HCT116 (cell line): ENCODE data around the gene ATP10B. TPM values are rescaled to one million over a fixed set of nuclear protein-coding genes. Genes with fewer than 3 reads are reported as not detected.

Experiments used
- ATAC-seq: fragments of 200-7000 bp; cut with Tn5 transposase; 2 replicates; pipeline ENCODE4 v1.9.1; 2020; ENCODE audit warnings: mild to moderate bottlenecking, moderate library complexity
- BruUV-seq: library from RNA; stranded (reverse); fragments of 400-500 nt; replicated peaks from 2 replicates; lab custom pipeline; 2021; lab: Mats Ljungman, UMichigan
- CTCF ChIA-PET: fragments of 300-600 bp; sonication (Branson Sonifier 250); formaldehyde crosslinking; loops from one replicate; lab custom pipeline; 2021; ENCODE audit warnings: antibody characterized with exemption; lab: Charles Lee
- POLR2A ChIA-PET: fragments of 300-600, 350-600 bp; sonication (Branson Sonifier 250); formaldehyde crosslinking; loops from one replicate; lab custom pipeline; 2021; ENCODE audit warnings: antibody characterized with exemption; lab: Charles Lee
- RAD21 ChIA-PET, 2 experiments: fragments of 300-600 bp; sonication (Branson Sonifier 250); formaldehyde crosslinking; loops; one replicate each; lab custom pipeline; 2023; ENCODE audit warnings: low total read pairs in 2 of 2; ENCODE audit not compliant: uncharacterized antibody in 2 of 2, unreplicated experiment in 2 of 2, low non-redundant PET in 1 of 2; lab: Charles Lee
- DNase-seq: peaks from one replicate; pipeline ENCODE4 v3.0.0-alpha.2; 2010; ENCODE audit warnings: low read depth, low spot score
- H2AFZ ChIP-seq: fragments of 200-600 bp; shearing (Covaris generic), sonication (generic); 2 replicates; pipeline ENCODE4 v1.6.1; 2017; ENCODE audit warnings: low read depth, mixed run types, mixed read lengths, antibody characterized with exemption, low read length; ENCODE audit not compliant: poor library complexity, severe bottlenecking
- H3K27ac ChIP-seq: 2 replicates; pipeline ENCODE4 v1.5.1; 2012; ENCODE audit warnings: low read depth, low read length
- H3K27me3 ChIP-seq: fragments of 200-600 bp; sonication (generic); 2 replicates; pipeline ENCODE4 v1.6.1; 2016; ENCODE audit warnings: mixed run types, low read length, mixed read lengths; ENCODE audit not compliant: insufficient read depth
- H3K36me3 ChIP-seq, 2 experiments: fragments of 200-500 bp in 1 of 2; fragments of 200-600 bp in 1 of 2; sonication (Bioruptor generic) in 1 of 2; sonication (generic) in 1 of 2; 2 replicates each; pipeline versions ENCODE4 v1.5.1 to v1.6.1; 2014 to 2016; ENCODE audit warnings: low read length in 2 of 2, inconsistent platforms in 1 of 2, mixed read lengths in 1 of 2, mixed run types in 1 of 2; ENCODE audit not compliant: insufficient read depth in 2 of 2, control insufficient read depth in 1 of 2
- H3K4me1 ChIP-seq, 2 experiments: fragments of 200-600 bp in 1 of 2; sonication (generic) in 1 of 2; 2 replicates each; pipeline versions ENCODE4 v1.5.1 to v1.6.1; 2012 to 2017; ENCODE audit warnings: low read length in 2 of 2, inconsistent platforms in 1 of 2, mild to moderate bottlenecking in 1 of 2, mixed read lengths in 1 of 2, mixed run types in 1 of 2, moderate library complexity in 1 of 2; ENCODE audit not compliant: insufficient read depth in 2 of 2, control insufficient read depth in 1 of 2
- H3K4me2 ChIP-seq: fragments of 200-600 bp; sonication (generic); 2 replicates; pipeline ENCODE4 v1.6.1; 2017; ENCODE audit warnings: mixed run types, low read length, mixed read lengths
- H3K4me3 ChIP-seq, 2 experiments: fragments of 200-600 bp in 1 of 2; sonication (generic) in 1 of 2; replicated peaks in 1 of 2; 2 replicates each; pipeline ENCODE4 v1.5.1; 2011 to 2016; ENCODE audit warnings: low read length in 2 of 2, control low read depth in 1 of 2, low read depth in 1 of 2, mild to moderate bottlenecking in 1 of 2, mixed read lengths in 1 of 2, mixed run types in 1 of 2
- H3K79me2 ChIP-seq: fragments of 200-600 bp; sonication (generic); 2 replicates; pipeline ENCODE4 v1.6.1; 2017; ENCODE audit warnings: mild to moderate bottlenecking, mixed run types, low read length, moderate library complexity, mixed read lengths; ENCODE audit not compliant: insufficient read depth
- H3K9ac ChIP-seq: fragments of 200-600 bp; sonication (generic); 2 replicates; pipeline ENCODE4 v1.6.1; 2016; ENCODE audit warnings: low read length, mixed read lengths
- H3K9me2 ChIP-seq: fragments of 200-600 bp; sonication (generic), shearing (Covaris generic); 2 replicates; pipeline ENCODE4 v1.6.1; 2017; ENCODE audit warnings: mixed run types, mild to moderate bottlenecking, moderate library complexity; ENCODE audit not compliant: insufficient read depth
- H3K9me3 ChIP-seq, 2 experiments: fragments of 200-500 bp in 1 of 2; fragments of 200-600 bp in 1 of 2; sonication (Bioruptor generic) in 1 of 2; sonication (generic) in 1 of 2; 2 replicates each; pipeline ENCODE4 v1.6.1; 2014 to 2017; ENCODE audit warnings: low read length in 2 of 2, mixed read lengths in 2 of 2, inconsistent platforms in 1 of 2, low read depth in 1 of 2, mild to moderate bottlenecking in 1 of 2, mixed run types in 1 of 2, moderate library complexity in 1 of 2; ENCODE audit not compliant: control insufficient read depth in 1 of 2, insufficient read depth in 1 of 2
- H4K20me1 ChIP-seq: fragments of 200-600 bp; sonication (generic), shearing (Covaris generic); 2 replicates; pipeline ENCODE4 v1.6.1; 2017; ENCODE audit warnings: mixed run types, mild to moderate bottlenecking, moderate library complexity; ENCODE audit not compliant: insufficient read depth
- CBX3 ChIP-seq: IDR thresholded peaks from 2 replicates; pipeline ENCODE4 v1.6.1; 2012; ENCODE audit warnings: low read depth
- FOSL1 ChIP-seq: IDR thresholded peaks from 2 replicates; pipeline ENCODE4 v1.6.1; 2012; ENCODE audit warnings: low read depth
- POLR2A ChIP-seq: IDR thresholded peaks from 2 replicates; pipeline ENCODE4 v1.7.0; 2011; ENCODE audit warnings: borderline replicate concordance; ENCODE audit not compliant: insufficient read depth, insufficient read length; ENCODE audit errors: extremely low read depth
- RAD21 ChIP-seq: IDR thresholded peaks from 2 replicates; pipeline ENCODE4 v1.6.1; 2012; ENCODE audit warnings: low read depth, mild to moderate bottlenecking
- SP1 ChIP-seq: IDR thresholded peaks from 2 replicates; pipeline ENCODE4 v1.6.1; 2012; ENCODE audit warnings: low read depth
- SRF ChIP-seq: IDR thresholded peaks from 2 replicates; pipeline ENCODE4 v1.6.1; 2012; ENCODE audit warnings: low read depth
- YY1 ChIP-seq: IDR thresholded peaks from 2 replicates; pipeline ENCODE4 v1.6.1; 2011; ENCODE audit warnings: low read length, low read depth, moderate library complexity, mild to moderate bottlenecking; ENCODE audit not compliant: insufficient replicate concordance; ENCODE audit errors: extremely low read depth
- ZNF274 ChIP-seq: fragments of 200-500 bp; sonication (Bioruptor generic); IDR thresholded peaks from 2 replicates; pipeline ENCODE4 v1.6.1; 2014; ENCODE audit warnings: mild to moderate bottlenecking, low read depth, low read length, inconsistent platforms
- intact Hi-C: fragments of 100-400 bp; cut with micrococcal nuclease; formaldehyde crosslinking; loops from 2 replicates; pipeline ENCODE4 v1.10.0; 2022
- total RNA-seq: library from RNA; stranded (reverse); gene quantifications from one replicate; pipeline ENCODE4 v1.2.1, GENCODE V29; 2021; ENCODE audit not compliant: unreplicated experiment
- TF ChIP-seq, protein P1 (sequence below): IDR thresholded peaks from 2 replicates; pipeline ENCODE4 v1.6.1; 2012
- TF ChIP-seq, protein P2 (sequence below): IDR thresholded peaks from 2 replicates; pipeline ENCODE4 v1.6.1; 2012
- TF ChIP-seq, protein P3 (sequence below): IDR thresholded peaks from 2 replicates; pipeline ENCODE4 v1.6.1; 2011; ENCODE audit warnings: mild to moderate bottlenecking, low read length, moderate library complexity; ENCODE audit not compliant: insufficient replicate concordance; ENCODE audit errors: extremely low read depth
- TF ChIP-seq, protein P4 (sequence below), 3 experiments: fragments of 200-600 bp in 1 of 3; sonication (generic) in 1 of 3; IDR thresholded peaks in 2 of 3; conservative IDR thresholded peaks in 1 of 3; 2 replicates each; pipeline ENCODE4 v1.5.1; 2012 to 2017; ENCODE audit warnings: low read depth in 2 of 3, low read length in 2 of 3, antibody characterized with exemption in 1 of 3, borderline replicate concordance in 1 of 3, control low read depth in 1 of 3, mild to moderate bottlenecking in 1 of 3, mixed read lengths in 1 of 3, mixed run types in 1 of 3, moderate library complexity in 1 of 3; ENCODE audit not compliant: insufficient read depth in 1 of 3

The ATP10B gene
- total RNA-seq, 1 experiment from 2014 or later = 0.07 TPM

DNA sequence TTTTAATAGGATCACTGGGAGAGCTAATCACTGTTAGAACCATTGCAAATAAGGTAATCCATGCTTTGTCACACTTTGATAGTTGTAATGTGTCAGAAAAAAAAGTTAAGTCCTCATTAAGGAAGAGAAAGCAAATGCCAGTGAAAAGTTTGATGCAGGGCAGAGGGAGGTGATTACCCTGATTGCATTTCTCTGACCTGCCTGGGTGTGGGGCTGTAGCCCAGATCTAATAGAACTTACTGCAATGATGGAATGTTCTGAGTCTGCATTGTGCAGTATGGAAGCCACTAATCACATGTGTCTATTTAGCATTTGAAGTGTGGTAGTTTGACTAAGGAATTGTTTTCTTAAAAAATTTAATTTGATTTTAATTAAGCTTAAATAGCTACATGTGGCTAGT, 202.7 kb downstream of the ATP10B start:
- Histone ChIP-seq H3K9ac (no peak overlapping the region), H3K9me2 (no peaks in the 10 kb centered on the region), H3K9me3 (no peaks in the 10 kb centered on the region), H3K27me3 (no peaks in the 10 kb centered on the region), H3K4me1 (no peaks in the 10 kb centered on the region), H4K20me1 (no peaks in the 10 kb centered on the region), H3K4me2 (no peak overlapping the region), H3K4me3 (no peak overlapping the region), H3K79me2 (no peaks in the 10 kb centered on the region), H3K36me3 (no peaks in the 10 kb centered on the region; a peak in 1 of 4 replicates), H2AFZ (no peak overlapping the region), H3K27ac (no peak overlapping the region)
- ATAC-seq = peak; percentile 73; the same call in 1 of the 2 replicates
- intact Hi-C loops = no loop called here
- TF ChIP-seq, protein P1, sequence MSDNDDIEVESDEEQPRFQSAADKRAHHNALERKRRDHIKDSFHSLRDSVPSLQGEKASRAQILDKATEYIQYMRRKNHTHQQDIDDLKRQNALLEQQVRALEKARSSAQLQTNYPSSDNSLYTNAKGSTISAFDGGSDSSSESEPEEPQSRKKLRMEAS = no peak
- TF ChIP-seq, protein P2, sequence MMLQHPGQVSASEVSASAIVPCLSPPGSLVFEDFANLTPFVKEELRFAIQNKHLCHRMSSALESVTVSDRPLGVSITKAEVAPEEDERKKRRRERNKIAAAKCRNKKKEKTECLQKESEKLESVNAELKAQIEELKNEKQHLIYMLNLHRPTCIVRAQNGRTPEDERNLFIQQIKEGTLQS = no peak
- TF ChIP-seq ZNF274 (no peak), RAD21 (peak; percentile 37), POLR2A (no peak), CBX3 (no peak), SP1 (no peak), FOSL1 (no peak), YY1 (no peak), SRF (no peak)
- TF ChIP-seq, protein P3, sequence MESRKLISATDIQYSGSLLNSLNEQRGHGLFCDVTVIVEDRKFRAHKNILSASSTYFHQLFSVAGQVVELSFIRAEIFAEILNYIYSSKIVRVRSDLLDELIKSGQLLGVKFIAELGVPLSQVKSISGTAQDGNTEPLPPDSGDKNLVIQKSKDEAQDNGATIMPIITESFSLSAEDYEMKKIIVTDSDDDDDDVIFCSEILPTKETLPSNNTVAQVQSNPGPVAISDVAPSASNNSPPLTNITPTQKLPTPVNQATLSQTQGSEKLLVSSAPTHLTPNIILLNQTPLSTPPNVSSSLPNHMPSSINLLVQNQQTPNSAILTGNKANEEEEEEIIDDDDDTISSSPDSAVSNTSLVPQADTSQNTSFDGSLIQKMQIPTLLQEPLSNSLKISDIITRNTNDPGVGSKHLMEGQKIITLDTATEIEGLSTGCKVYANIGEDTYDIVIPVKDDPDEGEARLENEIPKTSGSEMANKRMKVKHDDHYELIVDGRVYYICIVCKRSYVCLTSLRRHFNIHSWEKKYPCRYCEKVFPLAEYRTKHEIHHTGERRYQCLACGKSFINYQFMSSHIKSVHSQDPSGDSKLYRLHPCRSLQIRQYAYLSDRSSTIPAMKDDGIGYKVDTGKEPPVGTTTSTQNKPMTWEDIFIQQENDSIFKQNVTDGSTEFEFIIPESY = no peak
- TF ChIP-seq, protein P4, sequence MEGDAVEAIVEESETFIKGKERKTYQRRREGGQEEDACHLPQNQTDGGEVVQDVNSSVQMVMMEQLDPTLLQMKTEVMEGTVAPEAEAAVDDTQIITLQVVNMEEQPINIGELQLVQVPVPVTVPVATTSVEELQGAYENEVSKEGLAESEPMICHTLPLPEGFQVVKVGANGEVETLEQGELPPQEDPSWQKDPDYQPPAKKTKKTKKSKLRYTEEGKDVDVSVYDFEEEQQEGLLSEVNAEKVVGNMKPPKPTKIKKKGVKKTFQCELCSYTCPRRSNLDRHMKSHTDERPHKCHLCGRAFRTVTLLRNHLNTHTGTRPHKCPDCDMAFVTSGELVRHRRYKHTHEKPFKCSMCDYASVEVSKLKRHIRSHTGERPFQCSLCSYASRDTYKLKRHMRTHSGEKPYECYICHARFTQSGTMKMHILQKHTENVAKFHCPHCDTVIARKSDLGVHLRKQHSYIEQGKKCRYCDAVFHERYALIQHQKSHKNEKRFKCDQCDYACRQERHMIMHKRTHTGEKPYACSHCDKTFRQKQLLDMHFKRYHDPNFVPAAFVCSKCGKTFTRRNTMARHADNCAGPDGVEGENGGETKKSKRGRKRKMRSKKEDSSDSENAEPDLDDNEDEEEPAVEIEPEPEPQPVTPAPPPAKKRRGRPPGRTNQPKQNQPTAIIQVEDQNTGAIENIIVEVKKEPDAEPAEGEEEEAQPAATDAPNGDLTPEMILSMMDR (IDR thresholded peaks at IDR 0.05 in 2 of 3, conservative IDR thresholded peaks at IDR 0.05 in 1 of 3; ENCODE audit: borderline replicate concordance in 1 of 3, insufficient read depth in 1 of 3, low read depth in 2 of 3, low read length in 2 of 3) = peak in 2 of 3 experiments; percentile 34 to 40; a peak in 3 of 6 replicates
- ChIA-PET RAD21 (no interaction called here), CTCF (no interaction called here), POLR2A (no interaction called here)
- no TSS peak for BruUV-seq
- DNase-seq = no peak
